H1 (cell line): ENCODE results near the gene LGALS8. TPM values are rescaled to one million over a fixed set of nuclear protein-coding genes. Genes with fewer than 3 reads are reported as not detected.

Experiments
- CTCF ChIA-PET: fragments of 300-600 bp; sonication (Branson Sonifier 250); formaldehyde crosslinking; loops from one replicate; lab custom pipeline; 2021; ENCODE audit not compliant: partially characterized antibody; lab: Charles Lee
- POLR2A ChIA-PET: fragments of 300-600 bp; sonication (Branson Sonifier 250); formaldehyde crosslinking; loops from one replicate; lab custom pipeline; 2021; ENCODE audit warnings: inconsistent platforms; ENCODE audit not compliant: partially characterized antibody; lab: Charles Lee
- DNase-seq, 2 experiments: peaks; one replicate each; pipeline versions ENCODE4 v3.0.0 to v3.0.0-alpha.2; 2010 to 2022; ENCODE audit warnings: low spot score in 2 of 2, low read depth in 1 of 2, mixed read lengths in 1 of 2
- FAIRE-seq: peaks from 2 replicates; lab custom pipeline; 2011; peaks lifted over from hg19 to GRCh38; lab: Jason Lieb, UNC
- H2AFZ ChIP-seq: 2 replicates; pipeline ENCODE4 v1.8.1; 2012; ENCODE audit warnings: low read length, inconsistent platforms
- H2AK5ac ChIP-seq: 2 replicates; pipeline ENCODE4 v1.6.1; 2013; ENCODE audit warnings: low read depth, low read length
- H2BK120ac ChIP-seq: replicated peaks from 2 replicates; pipeline ENCODE3; 2013; ENCODE audit warnings: low read depth, low read length, inconsistent platforms
- H2BK12ac ChIP-seq: 2 replicates; pipeline ENCODE4 v1.6.1; 2013; ENCODE audit warnings: low read depth, low read length
- H2BK15ac ChIP-seq: 2 replicates; pipeline ENCODE4 v1.6.1; 2013; ENCODE audit warnings: low read length
- H2BK20ac ChIP-seq: 2 replicates; pipeline ENCODE4 v1.6.1; 2013; ENCODE audit warnings: low read length
- H2BK5ac ChIP-seq: 2 replicates; pipeline ENCODE4 v1.6.1; 2013; ENCODE audit warnings: low read depth, low read length
- H3K14ac ChIP-seq: 2 replicates; pipeline ENCODE4 v1.6.1; 2013; ENCODE audit warnings: inconsistent platforms; ENCODE audit not compliant: insufficient read length
- H3K18ac ChIP-seq: 2 replicates; pipeline ENCODE4 v1.6.1; 2013; ENCODE audit warnings: low read length; ENCODE audit errors: extremely low read depth
- H3K23ac ChIP-seq: 2 replicates; pipeline ENCODE4 v1.6.1; 2013; ENCODE audit warnings: inconsistent platforms; ENCODE audit not compliant: insufficient read length
- H3K23me2 ChIP-seq: 2 replicates; pipeline ENCODE4 v1.6.1; 2013; ENCODE audit warnings: low read depth, low read length
- H3K27ac ChIP-seq: 2 replicates; pipeline ENCODE4 v1.6.1; 2011; ENCODE audit warnings: low read depth, low read length, inconsistent platforms
- H3K27me3 ChIP-seq, 4 experiments: replicated peaks in 1 of 4; 1 replicate in 1 of 4; 2 replicates in 3 of 4; pipeline versions ENCODE4 v1.6.1 to v1.8.1; 2011 to 2013; ENCODE audit warnings: low read length in 3 of 4, mild to moderate bottlenecking in 3 of 4, inconsistent platforms in 2 of 4, mixed read lengths in 2 of 4, moderate library complexity in 1 of 4; ENCODE audit not compliant: control insufficient read depth in 3 of 4, insufficient read depth in 3 of 4; ENCODE audit errors: extremely low read depth in 1 of 4
- H3K36me3 ChIP-seq, 4 experiments: 2 replicates each; pipeline versions ENCODE4 v1.6.1 to v1.8.1; 2011 to 2013; ENCODE audit warnings: mild to moderate bottlenecking in 4 of 4, low read length in 3 of 4, moderate library complexity in 2 of 4, control low read depth in 1 of 4, inconsistent platforms in 1 of 4; ENCODE audit not compliant: insufficient read depth in 4 of 4, control insufficient read depth in 2 of 4
- H3K4ac ChIP-seq: replicated peaks from 2 replicates; pipeline ENCODE3; 2013; ENCODE audit warnings: low read length, low read depth, mixed read lengths, inconsistent platforms; ENCODE audit not compliant: insufficient read length
- H3K4me1 ChIP-seq, 4 experiments: replicated peaks in 1 of 4; 1 replicate in 1 of 4; 2 replicates in 3 of 4; pipeline versions ENCODE4 v1.6.1 to v1.8.1; 2011 to 2013; ENCODE audit warnings: low read length in 3 of 4, inconsistent platforms in 2 of 4, mixed read lengths in 1 of 4; ENCODE audit not compliant: insufficient read depth in 4 of 4, control insufficient read depth in 3 of 4
- H3K4me2 ChIP-seq, 2 experiments: 2 replicates each; pipeline versions ENCODE4 v1.6.1 to v1.8.1; 2011 to 2013; ENCODE audit warnings: low read depth in 2 of 2, low read length in 2 of 2, control low read depth in 1 of 2, inconsistent platforms in 1 of 2, mild to moderate bottlenecking in 1 of 2; ENCODE audit not compliant: insufficient read depth in 1 of 2
- H3K4me3 ChIP-seq, 4 experiments: fragments of 200-600, 300-600 bp in 1 of 4; sonication (generic), shearing (Covaris generic), sonication (Bioruptor Twin) in 1 of 4; 2 replicates each; pipeline versions ENCODE4 v1.5.1 to v1.8.1; 2011 to 2016; ENCODE audit warnings: low read length in 4 of 4, low read depth in 3 of 4, control low read depth in 2 of 4, inconsistent platforms in 2 of 4, mild to moderate bottlenecking in 2 of 4, mixed read lengths in 1 of 4, moderate library complexity in 1 of 4; ENCODE audit not compliant: insufficient read depth in 2 of 4; ENCODE audit errors: extremely low read depth in 1 of 4
- H3K56ac ChIP-seq: replicated peaks from 2 replicates; pipeline ENCODE3; 2013; ENCODE audit warnings: low read depth, mild to moderate bottlenecking, mixed read lengths, low read length, inconsistent platforms; ENCODE audit not compliant: insufficient read length
- H3K79me1 ChIP-seq: 2 replicates; pipeline ENCODE4 v1.6.1; 2013; ENCODE audit warnings: low read depth, low read length, control low read depth
- H3K79me2 ChIP-seq, 2 experiments: 2 replicates each; pipeline versions ENCODE4 v1.6.1 to v1.8.1; 2012 to 2013; ENCODE audit warnings: low read length in 2 of 2, mild to moderate bottlenecking in 2 of 2, inconsistent platforms in 1 of 2; ENCODE audit not compliant: insufficient read depth in 2 of 2, control insufficient read depth in 1 of 2
- H3K9ac ChIP-seq, 4 experiments: replicated peaks in 1 of 4; 1 replicate in 1 of 4; 2 replicates in 3 of 4; pipeline versions ENCODE4 v1.6.1 to v1.8.1; 2011 to 2013; ENCODE audit warnings: low read depth in 3 of 4, low read length in 3 of 4, control low read depth in 2 of 4, mild to moderate bottlenecking in 2 of 4, moderate library complexity in 2 of 4, inconsistent platforms in 1 of 4; ENCODE audit errors: extremely low read depth in 1 of 4
- H3K9me3 ChIP-seq, 2 experiments: 2 replicates each; pipeline versions ENCODE4 v1.6.1 to v1.8.1; 2012 to 2013; ENCODE audit warnings: mild to moderate bottlenecking in 2 of 2, moderate library complexity in 2 of 2, control low read depth in 1 of 2, inconsistent platforms in 1 of 2, low read depth in 1 of 2, low read length in 1 of 2, mixed read lengths in 1 of 2; ENCODE audit not compliant: insufficient read depth in 2 of 2
- H4K20me1 ChIP-seq, 2 experiments: replicated peaks in 1 of 2; 2 replicates each; pipeline versions ENCODE3 to v1.8.1; 2011 to 2013; ENCODE audit warnings: inconsistent platforms in 2 of 2, low read length in 2 of 2, mild to moderate bottlenecking in 1 of 2; ENCODE audit not compliant: insufficient read depth in 2 of 2, control insufficient read depth in 1 of 2
- H4K5ac ChIP-seq: 2 replicates; pipeline ENCODE4 v1.6.1; 2013; ENCODE audit warnings: low read length, low read depth, mixed read lengths, inconsistent platforms; ENCODE audit not compliant: insufficient read length
- H4K8ac ChIP-seq: 2 replicates; pipeline ENCODE4 v1.8.0; 2013; ENCODE audit warnings: mild to moderate bottlenecking, moderate library complexity, low read length, inconsistent platforms; ENCODE audit not compliant: insufficient read depth; ENCODE audit errors: extremely low read depth
- H4K91ac ChIP-seq: replicated peaks from 2 replicates; pipeline ENCODE3; 2013; ENCODE audit warnings: low read length, mixed read lengths, inconsistent platforms; ENCODE audit not compliant: insufficient read length
- CEBPB ChIP-seq: IDR thresholded peaks from 2 replicates; pipeline ENCODE4 v1.6.1; 2012; ENCODE audit warnings: low read depth, low read length
- JUN ChIP-seq: IDR thresholded peaks from 2 replicates; pipeline ENCODE4 v1.6.1; 2011; ENCODE audit warnings: low read depth, mild to moderate bottlenecking, improper control_type of control experiment, low read length
- KDM5A ChIP-seq: fragments of 200-600 bp; IDR thresholded peaks from 2 replicates; pipeline ENCODE4 v1.7.1; 2012; ENCODE audit warnings: mild to moderate bottlenecking, low read length, inconsistent platforms, mixed read lengths
- PHF8 ChIP-seq: fragments of 200-600 bp; sonication (generic); conservative IDR thresholded peaks from 2 replicates; pipeline ENCODE4 v1.7.1; 2012; ENCODE audit warnings: low read depth, mild to moderate bottlenecking, inconsistent platforms, low read length, moderate library complexity
- RFX5 ChIP-seq: IDR thresholded peaks from 2 replicates; pipeline ENCODE4 v1.6.1; 2011; ENCODE audit warnings: low read depth, low read length, improper control_type of control experiment, borderline replicate concordance
- TCF12 ChIP-seq: IDR thresholded peaks from 2 replicates; pipeline ENCODE4 v1.6.1; 2011; ENCODE audit warnings: low read depth, mild to moderate bottlenecking, low read length
- WGBS, 2 experiments: shearing (Covaris generic) in 1 of 2; methylation state at CpG; one replicate each; pipeline versions ENCODE4 v1.1.6 to v1.1.7; 2013 to 2015; ENCODE audit warnings: low lambda C conversion rate in 2 of 2, mixed read lengths in 2 of 2, inconsistent platforms in 1 of 2, low coverage in 1 of 2, missing lambda C conversion rate in 1 of 2; ENCODE audit not compliant: insufficient replicate concordance in 2 of 2, insufficient coverage in 1 of 2, insufficient read length in 1 of 2; ENCODE audit errors: extremely low coverage in 1 of 2, missing lambda C conversion rate in 1 of 2; 5-methylcytosine and 5-hydroxymethylcytosine counted together
- polyA plus RNA-seq, 7 experiments: library from polyadenylated mRNA; depleted of rRNA in 3 of 7; stranded (reverse) in 5 of 7; unstranded in 2 of 7; fragments of >200 nt in 5 of 7; fragments of 200-250 nt in 2 of 7; gene quantifications; 1 replicate in 5 of 7; 2 replicates in 1 of 7; 4 replicates in 1 of 7; pipeline versions ENCODE4 v1.2.1 to v1.2.3, GENCODE V29; 2011 to 2013; ENCODE audit warnings: missing spikeins in 2 of 7, mixed read lengths in 2 of 7
- total RNA-seq: library from RNA; stranded (reverse); fragmentation: NEBNext Ultra II Directional; extraction: Animal tissue kit (Norgen Biotek cat#: 25700); gene quantifications from 2 replicates; pipeline ENCODE4 v1.2.1, GENCODE V29; 2021
- TF ChIP-seq, protein P1 (sequence below), 3 experiments: IDR thresholded peaks; 1 replicate in 2 of 3; 2 replicates in 1 of 3; pipeline versions ENCODE4 v1.5.1 to v1.6.1; 2011; ENCODE audit warnings: low read length in 3 of 3, mild to moderate bottlenecking in 3 of 3, inconsistent platforms in 2 of 3, low read depth in 1 of 3, moderate library complexity in 1 of 3; ENCODE audit not compliant: insufficient read depth in 1 of 3; ENCODE audit errors: control extremely low read depth in 1 of 3
- TF ChIP-seq, protein P2 (sequence below): IDR thresholded peaks from 2 replicates; pipeline ENCODE4 v1.6.1; 2011; ENCODE audit warnings: low read length, improper control_type of control experiment

The LGALS8 gene
- total and polyA plus RNA-seq, 2 of the 8 experiments (the other 6 are each of a cell fraction or from before 2014, with no cell fraction given) = 7.2 to 11.6 TPM

DNA sequence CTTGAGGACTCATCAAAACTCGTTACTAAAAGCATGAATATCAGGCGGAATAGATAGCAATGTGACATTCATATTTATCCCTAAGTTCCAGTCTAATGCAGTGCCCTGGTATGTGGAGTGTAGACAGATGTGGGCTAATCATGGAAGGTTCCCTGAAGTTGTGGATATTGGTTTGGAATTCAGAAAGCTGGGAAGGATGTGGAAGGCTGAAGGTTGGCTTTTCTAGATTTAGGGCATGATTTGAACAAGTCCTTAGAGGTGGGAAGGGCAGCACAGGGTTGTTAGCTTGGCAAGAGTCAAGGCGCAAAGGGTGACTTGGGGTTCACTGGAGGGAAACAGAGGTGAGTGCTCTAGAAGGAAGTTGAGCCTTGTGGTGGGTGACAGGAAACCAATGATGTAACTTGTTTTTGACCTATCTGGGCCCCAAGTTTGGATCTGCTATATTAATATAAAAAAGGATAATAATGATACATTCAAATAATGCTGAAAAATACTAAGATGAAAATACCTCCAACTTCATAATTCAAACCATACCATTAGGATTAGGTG lies 21.9 kb downstream of the LGALS8 start:
- Histone ChIP-seq H2BK12ac (no peak overlapping the region), H4K91ac (no peak overlapping the region), H3K9me3 (no peaks in the 10 kb centered on the region), H4K20me1 (peaks cover 0 to 2% of the 10 kb centered on the region in 2 experiments), H3K36me3 (peaks cover 22 to 72% (median 52%) of the 10 kb centered on the region in 4 experiments; a peak in 7 of 8 replicates), H2BK15ac (no peak overlapping the region), H3K4ac (no peak overlapping the region), H4K5ac (no peak overlapping the region), H2BK120ac (no peak overlapping the region), H3K56ac (no peak overlapping the region), H2BK5ac (no peak overlapping the region), H3K27me3 (no peaks in the 10 kb centered on the region), H3K4me1 (no peaks in the 10 kb centered on the region), H3K18ac (no peak overlapping the region), H2AK5ac (no peak overlapping the region), H3K14ac (no peak overlapping the region), H3K4me3 (no peak overlapping the region), H3K4me2 (no peak overlapping the region), H3K9ac (no peak overlapping the region), H3K79me1 (no peaks in the 10 kb centered on the region), H3K23me2 (no peaks in the 10 kb centered on the region), H2BK20ac (no peak overlapping the region), H3K27ac (no peak overlapping the region), H3K23ac (no peak overlapping the region), H2AFZ (no peak overlapping the region), H3K79me2 (no peaks in the 10 kb centered on the region), H4K8ac (no peak overlapping the region)
- CTCF ChIA-PET = interaction anchor here (0.5 to 1.7 kb wide), 2 partner anchors 14 to 439 kb away, joined by 3 to 6 read pairs; no protein-coding TSS in a partner anchor
- TF ChIP-seq TCF12 (no peak), CEBPB (no peak), PHF8 (no peak), JUN (no peak), RFX5 (no peak), KDM5A (no peak)
- TF ChIP-seq, protein P1, sequence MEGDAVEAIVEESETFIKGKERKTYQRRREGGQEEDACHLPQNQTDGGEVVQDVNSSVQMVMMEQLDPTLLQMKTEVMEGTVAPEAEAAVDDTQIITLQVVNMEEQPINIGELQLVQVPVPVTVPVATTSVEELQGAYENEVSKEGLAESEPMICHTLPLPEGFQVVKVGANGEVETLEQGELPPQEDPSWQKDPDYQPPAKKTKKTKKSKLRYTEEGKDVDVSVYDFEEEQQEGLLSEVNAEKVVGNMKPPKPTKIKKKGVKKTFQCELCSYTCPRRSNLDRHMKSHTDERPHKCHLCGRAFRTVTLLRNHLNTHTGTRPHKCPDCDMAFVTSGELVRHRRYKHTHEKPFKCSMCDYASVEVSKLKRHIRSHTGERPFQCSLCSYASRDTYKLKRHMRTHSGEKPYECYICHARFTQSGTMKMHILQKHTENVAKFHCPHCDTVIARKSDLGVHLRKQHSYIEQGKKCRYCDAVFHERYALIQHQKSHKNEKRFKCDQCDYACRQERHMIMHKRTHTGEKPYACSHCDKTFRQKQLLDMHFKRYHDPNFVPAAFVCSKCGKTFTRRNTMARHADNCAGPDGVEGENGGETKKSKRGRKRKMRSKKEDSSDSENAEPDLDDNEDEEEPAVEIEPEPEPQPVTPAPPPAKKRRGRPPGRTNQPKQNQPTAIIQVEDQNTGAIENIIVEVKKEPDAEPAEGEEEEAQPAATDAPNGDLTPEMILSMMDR (IDR thresholded peaks at IDR 0.05; ENCODE audit: control extremely low read depth in 1 of 3, insufficient read depth in 1 of 3, low read depth in 1 of 3, low read length in 3 of 3) = no peak
- TF ChIP-seq, protein P2, sequence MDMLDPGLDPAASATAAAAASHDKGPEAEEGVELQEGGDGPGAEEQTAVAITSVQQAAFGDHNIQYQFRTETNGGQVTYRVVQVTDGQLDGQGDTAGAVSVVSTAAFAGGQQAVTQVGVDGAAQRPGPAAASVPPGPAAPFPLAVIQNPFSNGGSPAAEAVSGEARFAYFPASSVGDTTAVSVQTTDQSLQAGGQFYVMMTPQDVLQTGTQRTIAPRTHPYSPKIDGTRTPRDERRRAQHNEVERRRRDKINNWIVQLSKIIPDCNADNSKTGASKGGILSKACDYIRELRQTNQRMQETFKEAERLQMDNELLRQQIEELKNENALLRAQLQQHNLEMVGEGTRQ = no peak
- 74% methylated on average over 3 of the region's 3 CpGs; no CpG with 5 or more reads in 1 of the 2 experiments for WGBS, 2 experiments
- FAIRE-seq = no peak
- POLR2A ChIA-PET = no interaction called here
- no peak for DNase-seq
